ENCODE data around the gene RAB24.

The RAB24 gene

DNA sequence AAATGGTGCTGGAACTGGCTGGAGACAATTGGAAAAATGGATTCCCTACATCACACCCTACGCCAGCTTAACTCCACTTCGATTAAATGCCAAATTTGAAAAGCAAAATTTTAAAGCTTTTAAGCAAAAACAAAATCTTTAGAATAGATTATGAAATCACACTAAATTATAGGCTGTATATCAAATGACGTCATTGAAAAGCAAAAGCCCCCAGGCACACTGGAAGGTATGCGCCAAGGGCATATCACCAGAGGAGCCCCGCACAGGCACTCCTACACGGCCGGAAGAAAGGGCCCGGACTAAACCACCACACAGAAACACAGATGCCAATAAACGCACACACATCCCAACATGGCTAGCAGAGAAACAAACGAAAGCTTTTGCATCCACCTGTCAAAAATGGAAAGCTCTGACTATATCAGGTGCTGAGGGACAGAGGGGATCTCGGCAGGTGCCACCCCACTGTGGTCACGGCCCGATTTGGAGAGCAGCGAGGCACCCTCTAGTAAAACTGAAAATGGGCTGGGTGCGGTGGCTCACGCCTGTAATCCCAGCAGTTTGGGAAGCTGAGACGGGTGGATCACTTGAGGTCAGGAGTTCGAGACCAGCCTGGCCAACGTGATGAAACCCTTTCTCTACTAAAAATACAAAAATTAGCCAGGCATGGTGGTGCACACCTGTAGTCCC is 25.2 kb upstream of the RAB24 start:
- H3K4me1 ChIP-seq (ENCODE audit: insufficient read depth, low read length): peaks cover 3% of the 10 kb centered on the region
- H3K9me3 ChIP-seq (ENCODE audit: low read length): no peaks in the 10 kb centered on the region
- no peak overlapping the region for H2AFZ ChIP-seq (ENCODE audit: low read depth, low read length)
- H3K4me3 ChIP-seq (ENCODE audit: low read length): no peak overlapping the region
- H3K36me3 ChIP-seq (ENCODE audit: insufficient read depth, low read length): peaks cover 29% of the 10 kb centered on the region
- no peaks in the 10 kb centered on the region for H3K27me3 ChIP-seq (ENCODE audit: insufficient read depth, low read length)

DNA sequence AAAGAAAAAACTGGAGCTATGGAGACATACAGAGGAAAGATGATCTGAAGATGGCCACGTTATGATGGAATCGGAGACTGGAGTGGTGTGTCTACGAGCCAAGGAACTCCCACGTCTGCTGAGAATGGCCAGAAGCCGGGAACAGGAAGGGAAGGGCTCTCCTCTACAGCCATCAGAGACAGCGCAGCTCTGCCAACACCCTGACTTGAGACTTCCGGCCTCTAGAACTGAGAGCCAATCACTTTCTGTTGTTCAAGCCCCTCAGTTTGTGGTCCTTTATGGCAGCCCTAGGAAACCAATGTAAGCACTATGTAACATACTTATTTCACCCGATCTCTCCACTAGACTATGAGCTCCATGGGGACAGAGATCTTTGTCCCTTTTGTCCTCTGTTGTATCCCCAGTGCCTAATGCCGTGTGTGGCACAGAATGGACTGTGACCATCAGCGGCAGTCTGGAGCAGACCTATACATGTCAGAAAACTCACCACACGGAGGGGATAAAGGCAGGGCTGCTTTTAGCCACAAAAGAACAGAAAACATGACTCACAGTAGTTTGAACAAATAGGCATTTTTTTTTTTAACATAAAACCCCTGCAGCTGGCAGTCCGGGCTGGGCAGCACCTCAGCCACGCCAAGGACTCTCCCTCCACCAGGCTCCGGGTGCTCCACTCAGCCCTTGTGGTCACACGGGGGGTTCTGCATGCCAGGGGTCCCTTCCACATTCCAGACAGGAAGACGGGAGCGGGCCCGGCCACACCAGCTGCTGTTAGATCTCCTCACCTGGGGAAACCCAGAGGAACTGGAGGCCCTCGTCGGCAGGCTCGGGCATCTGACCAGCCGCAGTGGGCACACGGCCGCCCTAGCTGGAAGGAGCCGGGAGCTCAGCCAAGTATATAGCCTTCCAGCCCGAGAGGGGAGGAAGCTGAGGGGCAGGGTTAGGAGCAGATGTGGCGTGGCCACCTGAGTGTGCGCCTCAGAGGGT is 24.3 kb upstream of the RAB24 start:
- Histone ChIP-seq H2AFZ (ENCODE audit: low read depth, low read length) (no peak overlapping the region), H3K4me1 (ENCODE audit: insufficient read depth, low read length) (peaks cover 3% of the 10 kb centered on the region), H3K9me3 (ENCODE audit: low read length) (no peaks in the 10 kb centered on the region), H3K27me3 (ENCODE audit: insufficient read depth, low read length) (no peaks in the 10 kb centered on the region), H3K36me3 (ENCODE audit: insufficient read depth, low read length) (peaks cover 21% of the 10 kb centered on the region), H3K4me3 (ENCODE audit: low read length) (no peak overlapping the region)

DNA sequence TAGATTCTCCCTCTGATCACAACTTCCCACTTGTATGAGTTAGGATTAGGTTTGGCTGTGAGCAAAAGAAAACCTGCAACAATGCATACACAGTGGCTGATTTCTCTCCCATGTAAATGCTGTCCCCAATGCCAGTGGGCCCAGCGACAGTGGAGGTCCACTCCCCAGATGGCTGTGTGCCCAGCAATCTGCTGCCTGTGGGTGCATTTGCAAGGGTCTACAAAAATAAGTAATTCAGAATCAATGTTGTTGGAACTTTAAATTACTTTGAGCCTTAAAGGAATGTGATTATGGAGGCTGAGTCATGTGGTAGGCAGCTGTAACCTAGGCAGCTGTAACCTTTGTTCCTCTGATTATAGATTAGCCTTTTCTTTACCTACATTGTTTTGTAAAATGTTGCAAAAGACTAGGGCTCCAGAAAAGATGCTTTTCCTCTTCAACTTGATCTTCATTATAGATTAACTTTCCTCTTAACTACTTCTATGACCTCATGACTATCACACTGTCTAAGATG is 22.4 kb upstream of the RAB24 start:
- Histone ChIP-seq H3K36me3 (ENCODE audit: insufficient read depth, low read length) (peaks cover 11% of the 10 kb centered on the region), H3K4me1 (ENCODE audit: insufficient read depth, low read length) (peaks cover 3% of the 10 kb centered on the region), H3K9me3 (ENCODE audit: low read length) (no peaks in the 10 kb centered on the region), H2AFZ (ENCODE audit: low read depth, low read length) (no peak overlapping the region), H3K4me3 (ENCODE audit: low read length) (no peak overlapping the region), H3K27me3 (ENCODE audit: insufficient read depth, low read length) (no peaks in the 10 kb centered on the region)

DNA sequence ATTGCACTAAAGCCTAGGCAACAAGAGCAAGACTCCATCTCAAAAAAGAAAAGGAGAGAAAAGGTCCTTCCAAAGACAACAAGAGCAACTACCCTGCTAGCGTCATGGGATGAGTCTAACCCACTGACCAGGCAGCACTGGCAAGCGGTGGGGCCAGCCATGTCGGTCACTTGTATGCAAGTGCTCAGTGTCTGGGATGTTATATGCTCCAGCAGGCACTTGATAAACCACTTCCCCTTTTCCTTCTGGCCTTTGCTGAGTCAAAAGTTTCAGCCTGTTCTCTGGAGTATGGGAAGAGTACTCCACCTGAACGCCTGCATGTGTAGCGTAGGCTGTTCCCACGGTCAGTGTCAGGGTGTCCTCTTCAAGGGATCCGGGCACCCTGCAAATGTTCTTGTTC is 17.4 kb upstream of the RAB24 start:
- Histone ChIP-seq H3K27me3 (ENCODE audit: insufficient read depth, low read length) (no peaks in the 10 kb centered on the region), H3K36me3 (ENCODE audit: insufficient read depth, low read length) (no peaks in the 10 kb centered on the region), H3K4me1 (ENCODE audit: insufficient read depth, low read length) (no peaks in the 10 kb centered on the region), H2AFZ (ENCODE audit: low read depth, low read length) (no peak overlapping the region), H3K4me3 (ENCODE audit: low read length) (no peak overlapping the region), H3K9me3 (ENCODE audit: low read length) (peaks cover 7% of the 10 kb centered on the region)

DNA sequence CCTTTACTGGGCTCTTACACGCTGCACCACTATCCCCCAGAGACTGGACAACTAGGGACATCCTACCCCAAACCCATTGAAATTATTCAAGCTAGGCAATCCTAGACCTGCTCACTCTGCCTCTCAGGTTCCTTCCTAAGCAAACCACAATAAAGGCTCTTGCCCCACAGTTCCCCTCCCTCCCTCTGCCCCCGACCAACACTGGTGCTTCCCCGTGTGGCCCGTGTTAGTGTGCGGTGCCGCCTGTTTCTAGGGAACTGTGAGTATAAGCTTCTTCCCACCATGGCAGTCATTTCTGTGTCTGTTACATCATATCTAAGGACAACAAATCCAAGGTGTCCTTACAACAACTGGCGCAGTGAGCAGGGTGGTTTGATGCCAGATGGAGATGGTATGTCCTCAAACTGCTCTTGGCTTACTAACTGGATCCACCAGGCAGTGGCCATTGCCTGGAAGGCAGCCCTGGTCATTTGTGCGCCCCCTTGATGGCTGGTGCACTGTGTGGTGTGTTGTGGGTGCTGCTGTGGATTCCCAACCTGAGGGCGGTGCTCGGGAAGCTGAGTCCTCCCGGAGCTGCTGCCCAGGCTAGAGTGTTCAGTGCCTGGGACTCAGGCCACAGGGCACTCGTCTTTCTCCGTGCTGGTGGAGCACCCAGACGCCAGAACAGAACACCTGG is 16.5 kb upstream of the RAB24 start:
- peaks cover 7% of the 10 kb centered on the region for H3K9me3 ChIP-seq (ENCODE audit: low read length)
- H3K27me3 ChIP-seq (ENCODE audit: insufficient read depth, low read length): no peaks in the 10 kb centered on the region
- H2AFZ ChIP-seq (ENCODE audit: low read depth, low read length): no peak overlapping the region
- no peaks in the 10 kb centered on the region for H3K4me1 ChIP-seq (ENCODE audit: insufficient read depth, low read length)
- no peak overlapping the region for H3K4me3 ChIP-seq (ENCODE audit: low read length)
- no peaks in the 10 kb centered on the region for H3K36me3 ChIP-seq (ENCODE audit: insufficient read depth, low read length)

DNA sequence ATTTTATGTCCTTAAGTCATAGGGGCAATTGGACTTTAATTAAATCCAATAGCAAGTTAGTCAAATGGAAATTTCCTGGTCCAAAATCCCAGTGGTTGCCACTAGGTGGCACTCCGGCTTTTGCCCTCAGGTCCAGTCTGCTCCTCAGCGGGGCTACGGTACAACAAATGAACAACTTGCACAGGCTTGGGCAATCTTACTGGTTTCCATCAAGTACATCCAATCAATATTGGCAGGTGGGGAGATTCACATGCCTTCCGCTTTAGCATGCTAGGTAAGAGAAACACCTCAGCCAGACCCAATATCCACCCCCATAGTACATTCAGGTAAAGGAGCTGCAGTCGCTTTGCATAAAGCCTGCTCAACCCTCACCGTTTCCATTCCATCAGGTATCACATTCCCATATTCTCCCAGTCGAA is 14.4 kb upstream of the RAB24 start:
- no peaks in the 10 kb centered on the region for H3K36me3 ChIP-seq (ENCODE audit: insufficient read depth, low read length)
- H3K9me3 ChIP-seq (ENCODE audit: low read length): peaks cover 7% of the 10 kb centered on the region
- H3K4me1 ChIP-seq (ENCODE audit: insufficient read depth, low read length): peaks cover 1% of the 10 kb centered on the region
- H3K27me3 ChIP-seq (ENCODE audit: insufficient read depth, low read length): no peaks in the 10 kb centered on the region
- H3K4me3 ChIP-seq (ENCODE audit: low read length): no peak overlapping the region
- no peak overlapping the region for H2AFZ ChIP-seq (ENCODE audit: low read depth, low read length)

DNA sequence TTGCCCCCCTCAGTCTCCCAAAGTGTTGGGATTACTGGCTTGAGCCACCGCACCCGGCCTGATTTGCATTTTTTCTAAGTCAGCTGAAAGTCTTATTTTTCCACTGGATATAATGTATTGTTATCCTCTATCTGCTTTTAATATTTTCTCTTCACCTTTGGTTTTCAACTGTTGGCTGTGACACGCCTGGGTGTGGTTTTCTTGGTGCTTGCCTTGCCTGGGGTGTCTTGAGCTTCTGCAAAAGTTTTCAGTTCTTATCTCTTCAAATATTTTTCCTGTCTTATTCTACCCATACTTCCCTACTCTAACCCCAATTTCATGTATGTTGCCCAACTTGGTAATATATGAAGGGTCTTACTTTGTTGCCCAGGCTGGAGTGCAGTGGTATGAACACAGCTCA is 12.5 kb upstream of the RAB24 start:
- peaks cover 10% of the 10 kb centered on the region for H3K4me1 ChIP-seq (ENCODE audit: insufficient read depth, low read length)
- peaks cover 7% of the 10 kb centered on the region for H3K9me3 ChIP-seq (ENCODE audit: low read length)
- H3K27me3 ChIP-seq (ENCODE audit: insufficient read depth, low read length): no peaks in the 10 kb centered on the region
- no peak overlapping the region for H3K4me3 ChIP-seq (ENCODE audit: low read length)
- no peak overlapping the region for H2AFZ ChIP-seq (ENCODE audit: low read depth, low read length)
- H3K36me3 ChIP-seq (ENCODE audit: insufficient read depth, low read length): no peaks in the 10 kb centered on the region

DNA sequence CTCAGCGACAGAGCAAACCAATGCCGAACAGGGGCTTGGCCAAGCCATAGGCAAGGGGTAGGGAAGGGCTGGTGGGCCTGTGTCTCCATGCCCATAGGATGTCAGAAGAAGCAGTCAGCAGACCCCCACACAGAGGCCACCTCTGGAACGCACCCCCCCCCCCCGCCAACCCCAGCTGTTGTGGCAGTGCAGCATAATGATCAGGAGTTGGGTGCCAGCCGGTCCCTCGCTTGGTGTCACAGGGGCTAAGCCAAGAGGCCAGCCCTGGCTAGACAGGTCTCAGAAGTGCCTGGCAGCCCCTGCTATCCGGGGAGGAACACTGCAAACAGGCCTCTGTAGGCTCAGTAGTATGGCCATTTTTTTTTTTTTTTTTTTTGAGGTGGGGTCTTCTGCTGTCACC is 11.9 kb upstream of the RAB24 start:
- peaks cover 7% of the 10 kb centered on the region for H3K9me3 ChIP-seq (ENCODE audit: low read length)
- no peaks in the 10 kb centered on the region for H3K36me3 ChIP-seq (ENCODE audit: insufficient read depth, low read length)
- peaks cover 16% of the 10 kb centered on the region for H3K4me1 ChIP-seq (ENCODE audit: insufficient read depth, low read length)
- H3K4me3 ChIP-seq (ENCODE audit: low read length): no peak overlapping the region
- no peak overlapping the region for H2AFZ ChIP-seq (ENCODE audit: low read depth, low read length)
- no peaks in the 10 kb centered on the region for H3K27me3 ChIP-seq (ENCODE audit: insufficient read depth, low read length)

DNA sequence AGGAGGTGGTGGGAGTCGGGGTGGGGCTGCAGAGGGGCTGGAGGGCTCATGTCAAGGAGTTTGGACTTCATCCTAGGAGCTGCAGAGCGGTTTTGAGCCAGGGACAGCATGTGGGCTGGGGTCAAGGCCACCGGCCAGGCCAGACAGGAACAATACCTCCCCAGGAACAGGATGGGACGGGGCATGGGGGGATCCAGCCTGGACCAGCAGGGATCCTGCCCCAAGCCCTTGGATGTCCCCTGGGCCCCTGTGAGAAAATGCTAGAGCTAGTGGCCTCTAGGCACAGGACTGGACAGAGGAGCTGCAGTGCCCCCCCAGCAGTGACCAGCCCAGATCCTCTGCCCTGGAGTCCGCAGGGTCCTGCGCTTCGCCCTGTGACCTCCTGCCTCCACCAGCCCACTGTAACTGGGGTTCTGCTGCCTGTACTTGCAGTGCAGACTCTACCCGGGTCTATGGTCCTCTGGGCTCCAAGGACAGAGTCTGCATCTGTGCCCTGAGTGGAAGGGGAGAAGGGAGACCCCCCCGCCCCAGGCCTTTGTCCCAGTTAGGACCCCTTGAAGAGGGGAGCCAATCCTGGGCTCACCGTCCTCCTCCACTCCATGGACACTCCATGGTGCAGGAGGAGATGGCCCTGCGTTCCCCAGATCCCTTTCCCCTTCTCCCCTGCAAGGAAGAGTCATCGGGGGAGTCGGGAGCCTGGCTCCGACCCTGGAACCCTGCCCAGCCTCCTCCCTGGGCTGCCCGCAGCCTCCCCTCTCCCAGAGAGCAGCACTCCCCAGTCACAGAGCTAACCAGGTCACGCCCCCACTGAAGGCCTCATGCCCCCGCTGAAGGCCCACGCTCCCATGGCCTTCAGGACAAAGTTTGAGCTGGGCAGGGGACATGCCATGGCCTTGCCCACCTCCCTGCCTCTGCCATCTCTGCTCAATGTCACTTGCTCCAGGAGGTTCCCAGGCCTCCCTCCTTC is 11.1 kb upstream of the RAB24 start:
- H3K27me3 ChIP-seq (ENCODE audit: insufficient read depth, low read length): no peaks in the 10 kb centered on the region
- no peak overlapping the region for H3K4me3 ChIP-seq (ENCODE audit: low read length)
- peaks cover 1% of the 10 kb centered on the region for H3K9me3 ChIP-seq (ENCODE audit: low read length)
- peaks cover 22% of the 10 kb centered on the region for H3K4me1 ChIP-seq (ENCODE audit: insufficient read depth, low read length)
- H2AFZ ChIP-seq (ENCODE audit: low read depth, low read length): no peak overlapping the region
- no peaks in the 10 kb centered on the region for H3K36me3 ChIP-seq (ENCODE audit: insufficient read depth, low read length)

DNA sequence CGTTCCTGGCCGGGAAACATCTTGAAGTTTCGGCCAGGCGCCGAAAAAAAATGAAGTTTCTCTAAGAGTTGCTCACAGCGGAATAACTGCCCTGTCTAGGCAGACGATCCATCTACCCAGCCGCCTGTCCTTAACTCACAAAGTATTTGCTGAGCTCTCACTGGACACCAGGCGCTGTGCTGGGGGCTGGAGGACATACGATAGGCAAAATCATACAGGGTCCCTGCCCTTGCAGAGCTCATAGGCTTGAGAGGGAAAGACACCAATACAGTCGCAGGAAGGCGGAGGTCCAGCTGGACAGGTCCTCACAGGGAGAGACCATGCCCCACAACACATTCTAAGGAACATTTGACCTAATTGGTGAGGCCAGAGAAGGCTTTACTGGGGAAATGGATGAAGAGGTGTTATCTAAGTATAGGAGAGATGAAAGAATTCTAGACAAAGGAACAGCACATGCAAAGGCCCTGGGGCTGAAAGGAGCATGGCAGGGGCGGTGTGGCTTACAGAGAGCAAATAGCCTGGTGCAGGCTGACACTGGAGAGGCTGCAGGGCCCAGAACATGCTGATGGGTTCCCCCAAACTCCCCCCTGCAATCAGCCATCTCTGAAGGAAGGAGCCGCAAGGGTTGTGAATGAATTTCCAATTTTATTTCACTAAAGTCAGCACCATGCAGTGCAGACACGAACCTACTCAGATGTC is 10.2 kb upstream of the RAB24 start:
- no peaks in the 10 kb centered on the region for H3K27me3 ChIP-seq (ENCODE audit: insufficient read depth, low read length)
- H3K9me3 ChIP-seq (ENCODE audit: low read length): no peaks in the 10 kb centered on the region
- peaks cover 22% of the 10 kb centered on the region for H3K4me1 ChIP-seq (ENCODE audit: insufficient read depth, low read length)
- no peak overlapping the region for H3K4me3 ChIP-seq (ENCODE audit: low read length)
- no peak overlapping the region for H2AFZ ChIP-seq (ENCODE audit: low read depth, low read length)
- peaks cover 8% of the 10 kb centered on the region for H3K36me3 ChIP-seq (ENCODE audit: insufficient read depth, low read length)

DNA sequence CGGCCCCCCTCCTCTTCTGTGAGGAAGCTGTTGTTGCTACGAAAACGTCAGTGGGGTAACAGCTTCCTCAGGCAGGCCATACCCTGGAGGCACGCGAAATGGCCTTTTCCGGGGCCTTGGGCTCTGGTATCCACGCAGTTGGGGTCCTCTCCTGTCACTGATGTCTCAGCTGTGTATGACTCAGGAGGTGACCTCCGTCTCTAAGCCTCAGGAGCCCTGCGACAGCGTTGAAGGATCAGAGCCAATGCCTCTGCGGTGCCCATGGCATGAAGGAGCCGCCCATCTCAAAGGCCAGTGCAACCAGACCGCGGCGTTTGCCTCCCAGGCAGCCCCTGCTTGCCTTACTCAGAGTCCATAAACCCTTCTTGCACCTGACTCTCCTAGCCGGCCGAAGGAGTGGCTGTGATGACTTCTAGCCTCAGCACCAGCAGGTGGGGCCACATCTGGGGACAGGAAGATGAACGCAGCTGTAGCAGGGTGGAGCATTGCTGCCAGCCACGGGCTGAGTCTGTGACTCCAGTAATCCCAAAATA is 9.2 kb upstream of the RAB24 start:
- Histone ChIP-seq H3K9me3 (ENCODE audit: low read length) (no peaks in the 10 kb centered on the region), H2AFZ (ENCODE audit: low read depth, low read length) (peak overlapping the region; percentile 20), H3K27me3 (ENCODE audit: insufficient read depth, low read length) (no peaks in the 10 kb centered on the region), H3K4me3 (ENCODE audit: low read length) (peak overlapping the region; percentile 54), H3K4me1 (ENCODE audit: insufficient read depth, low read length) (peaks cover 22% of the 10 kb centered on the region), H3K36me3 (ENCODE audit: insufficient read depth, low read length) (peaks cover 14% of the 10 kb centered on the region)
